ENCODE measurements around the gene RBAK.
"Not testable (repeated sequence)": the region's sequence is repeated elsewhere in the genome, so short reads cannot be mapped to it uniquely, and the experiment has no call there.

RBAK gene

GRCh38 chr7:5068521-5068920 is 22.9 kb downstream of the RBAK start:
- H3K36me3 ChIP-seq (ENCODE audit: control insufficient read depth in 4 of 4, insufficient read depth in 4 of 4, low read length in 3 of 4) = peaks cover 12 to 37% (median 28%) of the 10 kb centered on the region in 4 experiments
- CTCF ChIA-PET = interaction anchor here (0.6 to 2.1 kb wide), 2 partner anchors 8 to 253 kb away, joined by 3 to 9 read pairs; no protein-coding TSS in a partner anchor
- H3K27ac ChIP-seq (ENCODE audit: insufficient read depth in 1 of 2, low read depth in 1 of 2, low read length in 2 of 2, poor library complexity in 1 of 2, severe bottlenecking in 2 of 2) = no peak overlapping the region
- peaks cover 0 to 27% (median 13%) of the 10 kb centered on the region in 5 experiments for H3K27me3 ChIP-seq (replicated peaks in 2 of 5; ENCODE audit: control insufficient read depth in 4 of 5, insufficient read depth in 5 of 5, low read length in 4 of 5)
- WGBS (ENCODE audit: insufficient coverage) = 92% methylated on average over 3 of the region's 4 CpGs
- peaks cover 32 to 77% (median 52%) of the 10 kb centered on the region in 5 experiments for H3K9me3 ChIP-seq (ENCODE audit: control extremely low read depth in 1 of 5, control insufficient read depth in 4 of 5, insufficient read depth in 2 of 5, low read depth in 1 of 5, low read length in 4 of 5)
- POLR2A ChIA-PET = no interaction called here
- H3K4me3 ChIP-seq (ENCODE audit: control insufficient read depth in 1 of 7, extremely low read depth in 1 of 7, insufficient read depth in 4 of 7, low read depth in 2 of 7, low read length in 6 of 7) = no peak overlapping the region
- no peak for DNase-seq
- peaks cover 0 to 4% (median 0%) of the 10 kb centered on the region in 4 experiments for H3K4me1 ChIP-seq (ENCODE audit: control extremely low read depth in 1 of 4, control insufficient read depth in 4 of 4, insufficient read depth in 4 of 4, low read length in 3 of 4)

GRCh38 chr7:5070206-5070605 is 24.5 kb downstream of the RBAK start:
- H3K27ac ChIP-seq (ENCODE audit: insufficient read depth in 1 of 2, low read depth in 1 of 2, low read length in 2 of 2, poor library complexity in 1 of 2, severe bottlenecking in 2 of 2) = no peak overlapping the region
- ChIA-PET CTCF (interaction anchor here (2.1 kb wide), 1 partner anchor 10 kb away, joined by 9 read pairs; no protein-coding TSS in a partner anchor), POLR2A (no interaction called here)
- peaks cover 0 to 4% (median 0%) of the 10 kb centered on the region in 4 experiments for H3K4me1 ChIP-seq (ENCODE audit: control extremely low read depth in 1 of 4, control insufficient read depth in 4 of 4, insufficient read depth in 4 of 4, low read length in 3 of 4)
- H3K27me3 ChIP-seq (replicated peaks in 2 of 5; ENCODE audit: control insufficient read depth in 4 of 5, insufficient read depth in 5 of 5, low read length in 4 of 5) = peaks cover 0 to 34% (median 13%) of the 10 kb centered on the region in 5 experiments
- H3K36me3 ChIP-seq (ENCODE audit: control insufficient read depth in 4 of 4, insufficient read depth in 4 of 4, low read length in 3 of 4) = peaks cover 0 to 21% (median 11%) of the 10 kb centered on the region in 4 experiments
- WGBS (ENCODE audit: insufficient coverage) = no CpG with 5 or more reads among the region's 4 CpGs
- H3K9me3 ChIP-seq (ENCODE audit: control extremely low read depth in 1 of 5, control insufficient read depth in 4 of 5, insufficient read depth in 2 of 5, low read depth in 1 of 5, low read length in 4 of 5) = peaks cover 19 to 60% (median 37%) of the 10 kb centered on the region in 5 experiments
- no peak overlapping the region for H3K4me3 ChIP-seq (ENCODE audit: control insufficient read depth in 1 of 7, extremely low read depth in 1 of 7, insufficient read depth in 4 of 7, low read depth in 2 of 7, low read length in 6 of 7)
- DNase-seq = no peak

- POLR2A ChIA-PET; DNase-seq; H3K4me3 ChIP-seq (ENCODE audit: control insufficient read depth in 1 of 7, extremely low read depth in 1 of 7, insufficient read depth in 4 of 7, low read depth in 2 of 7, low read length in 6 of 7); H3K27ac ChIP-seq (ENCODE audit: insufficient read depth in 1 of 2, low read depth in 1 of 2, low read length in 2 of 2, poor library complexity in 1 of 2, severe bottlenecking in 2 of 2); H3K36me3 ChIP-seq (ENCODE audit: control insufficient read depth in 4 of 4, insufficient read depth in 4 of 4, low read length in 3 of 4); H3K4me1 ChIP-seq (ENCODE audit: control extremely low read depth in 1 of 4, control insufficient read depth in 4 of 4, insufficient read depth in 4 of 4, low read length in 3 of 4): not testable (repeated sequence)
- Histone ChIP-seq H3K9me3 (ENCODE audit: control extremely low read depth in 1 of 5, control insufficient read depth in 4 of 5, insufficient read depth in 2 of 5, low read depth in 1 of 5, low read length in 4 of 5) (peaks cover 0 to 17% (median 13%) of the 10 kb centered on the region in 5 experiments), H3K27me3 (replicated peaks in 2 of 5; ENCODE audit: control insufficient read depth in 4 of 5, insufficient read depth in 5 of 5, low read length in 4 of 5) (peaks cover 0 to 35% (median 15%) of the 10 kb centered on the region in 5 experiments)
- WGBS (ENCODE audit: insufficient coverage) = 95% methylated on average over 10 of the region's 11 CpGs
- CTCF ChIA-PET = interaction anchor here (1.9 kb wide), 1 partner anchor 10 kb away, joined by 5 read pairs; no protein-coding TSS in a partner anchor
Observed at GRCh38 chr7:5075187-5075586, 29.5 kb downstream of the RBAK start.

- Histone ChIP-seq H3K4me3 (ENCODE audit: control insufficient read depth in 1 of 7, extremely low read depth in 1 of 7, insufficient read depth in 4 of 7, low read depth in 2 of 7, low read length in 6 of 7) (peak overlapping the region in 2 of 7 experiments; percentile 11 to 26), H3K36me3 (ENCODE audit: control insufficient read depth in 4 of 4, insufficient read depth in 4 of 4, low read length in 3 of 4) (no peaks in the 10 kb centered on the region), H3K27ac (ENCODE audit: insufficient read depth in 1 of 2, low read depth in 1 of 2, low read length in 2 of 2, poor library complexity in 1 of 2, severe bottlenecking in 2 of 2) (no peak overlapping the region), H3K9me3 (ENCODE audit: control extremely low read depth in 1 of 5, control insufficient read depth in 4 of 5, insufficient read depth in 2 of 5, low read depth in 1 of 5, low read length in 4 of 5) (no peaks in the 10 kb centered on the region), H3K4me1 (ENCODE audit: control extremely low read depth in 1 of 4, control insufficient read depth in 4 of 4, insufficient read depth in 4 of 4, low read length in 3 of 4) (peaks cover 0 to 1% (median 0%) of the 10 kb centered on the region in 4 experiments), H3K27me3 (replicated peaks in 2 of 5; ENCODE audit: control insufficient read depth in 4 of 5, insufficient read depth in 5 of 5, low read length in 4 of 5) (peaks cover 0 to 16% (median 7%) of the 10 kb centered on the region in 5 experiments)
- POLR2A ChIA-PET = no interaction called here
- CTCF ChIA-PET = no interaction called here
- 14% methylated on average over 10 of the region's 11 CpGs for WGBS (ENCODE audit: insufficient coverage)
- peak in 1 of 3 donors; percentile 54 for DNase-seq
Observed at GRCh38 chr7:5077740-5078139, 32.1 kb downstream of the RBAK start.

- WGBS (ENCODE audit: insufficient coverage) = 0% methylated on average over 1 of the region's 7 CpGs
- DNase-seq = peak in 1 of 3 donors; percentile 20
- Histone ChIP-seq H3K27me3 (replicated peaks in 2 of 5; ENCODE audit: control insufficient read depth in 4 of 5, insufficient read depth in 5 of 5, low read length in 4 of 5) (peaks cover 0 to 18% (median 2%) of the 10 kb centered on the region in 5 experiments), H3K9me3 (ENCODE audit: control extremely low read depth in 1 of 5, control insufficient read depth in 4 of 5, insufficient read depth in 2 of 5, low read depth in 1 of 5, low read length in 4 of 5) (no peaks in the 10 kb centered on the region), H3K36me3 (ENCODE audit: control insufficient read depth in 4 of 4, insufficient read depth in 4 of 4, low read length in 3 of 4) (no peaks in the 10 kb centered on the region), H3K27ac (ENCODE audit: insufficient read depth in 1 of 2, low read depth in 1 of 2, low read length in 2 of 2, poor library complexity in 1 of 2, severe bottlenecking in 2 of 2) (no peak overlapping the region), H3K4me1 (ENCODE audit: control extremely low read depth in 1 of 4, control insufficient read depth in 4 of 4, insufficient read depth in 4 of 4, low read length in 3 of 4) (peaks cover 0 to 9% (median 2%) of the 10 kb centered on the region in 4 experiments), H3K4me3 (ENCODE audit: control insufficient read depth in 1 of 7, extremely low read depth in 1 of 7, insufficient read depth in 4 of 7, low read depth in 2 of 7, low read length in 6 of 7) (no peak overlapping the region)
- CTCF ChIA-PET = interaction anchor here (3.0 kb wide), 1 partner anchor 109 kb away, joined by 10 read pairs; no protein-coding TSS in a partner anchor
- POLR2A ChIA-PET = no interaction called here
Observed at GRCh38 chr7:5082806-5083205, 37.1 kb downstream of the RBAK start.

GRCh38 chr7:5083311-5083711 is 37.7 kb downstream of the RBAK start:
- H3K9me3 ChIP-seq (ENCODE audit: control extremely low read depth in 1 of 5, control insufficient read depth in 4 of 5, insufficient read depth in 2 of 5, low read depth in 1 of 5, low read length in 4 of 5) = no peaks in the 10 kb centered on the region
- DNase-seq = peak in 1 of 3 donors; percentile 35
- H3K4me3 ChIP-seq (ENCODE audit: control insufficient read depth in 1 of 7, extremely low read depth in 1 of 7, insufficient read depth in 4 of 7, low read depth in 2 of 7, low read length in 6 of 7) = no peak overlapping the region
- H3K36me3 ChIP-seq (ENCODE audit: control insufficient read depth in 4 of 4, insufficient read depth in 4 of 4, low read length in 3 of 4) = no peaks in the 10 kb centered on the region
- WGBS (ENCODE audit: insufficient coverage) = 92% methylated on average over 22 of the region's 24 CpGs
- peaks cover 0 to 9% (median 2%) of the 10 kb centered on the region in 4 experiments for H3K4me1 ChIP-seq (ENCODE audit: control extremely low read depth in 1 of 4, control insufficient read depth in 4 of 4, insufficient read depth in 4 of 4, low read length in 3 of 4)
- ChIA-PET CTCF (interaction anchor here (0.9 to 5.9 kb wide), 3 partner anchors 109 to 291 kb away, joined by 5 to 30 read pairs (median 10); no protein-coding TSS in a partner anchor), POLR2A (no interaction called here)
- H3K27ac ChIP-seq (ENCODE audit: insufficient read depth in 1 of 2, low read depth in 1 of 2, low read length in 2 of 2, poor library complexity in 1 of 2, severe bottlenecking in 2 of 2) = no peak overlapping the region
- peaks cover 0 to 18% (median 2%) of the 10 kb centered on the region in 5 experiments for H3K27me3 ChIP-seq (replicated peaks in 2 of 5; ENCODE audit: control insufficient read depth in 4 of 5, insufficient read depth in 5 of 5, low read length in 4 of 5)

GRCh38 chr7:5086256-5086655 is 40.6 kb downstream of the RBAK start:
- Histone ChIP-seq H3K27ac (ENCODE audit: insufficient read depth in 1 of 2, low read depth in 1 of 2, low read length in 2 of 2, poor library complexity in 1 of 2, severe bottlenecking in 2 of 2) (no peak overlapping the region), H3K9me3 (ENCODE audit: control extremely low read depth in 1 of 5, control insufficient read depth in 4 of 5, insufficient read depth in 2 of 5, low read depth in 1 of 5, low read length in 4 of 5) (no peaks in the 10 kb centered on the region), H3K4me1 (ENCODE audit: control extremely low read depth in 1 of 4, control insufficient read depth in 4 of 4, insufficient read depth in 4 of 4, low read length in 3 of 4) (peaks cover 0 to 9% (median 2%) of the 10 kb centered on the region in 4 experiments), H3K36me3 (ENCODE audit: control insufficient read depth in 4 of 4, insufficient read depth in 4 of 4, low read length in 3 of 4) (no peaks in the 10 kb centered on the region), H3K27me3 (replicated peaks in 2 of 5; ENCODE audit: control insufficient read depth in 4 of 5, insufficient read depth in 5 of 5, low read length in 4 of 5) (peaks cover 0 to 18% (median 2%) of the 10 kb centered on the region in 5 experiments), H3K4me3 (ENCODE audit: control insufficient read depth in 1 of 7, extremely low read depth in 1 of 7, insufficient read depth in 4 of 7, low read depth in 2 of 7, low read length in 6 of 7) (no peak overlapping the region)
- 97% methylated on average over 8 of the region's 9 CpGs for whole genome bisulfite sequencing (ENCODE audit: insufficient coverage)
- ChIA-PET CTCF (interaction anchor here (0.9 to 6.8 kb wide), 14 partner anchors 9 to 294 kb away, joined by 3 to 52 read pairs (median 4); partner anchors contain the start of gene RBAK), POLR2A (no interaction called here)
- DNase-seq = no peak
